Osteoblast (primary cell): ENCODE measurements around the gene IGF1. TPM values are rescaled to one million over a fixed set of nuclear protein-coding genes. Genes with fewer than 3 reads are reported as not detected.

Source experiments
- DNase-seq: peaks from one replicate; pipeline ENCODE4 v3.0.0; 2011; ENCODE audit warnings: low spot score, mixed read lengths; ENCODE audit not compliant: insufficient read length; ENCODE audit errors: missing footprints
- H2AFZ ChIP-seq: 2 replicates; pipeline ENCODE4 v1.6.0; 2011; ENCODE audit warnings: mild to moderate bottlenecking, low read length
- H3K27ac ChIP-seq: 2 replicates; pipeline ENCODE4 v1.5.1; 2011; ENCODE audit warnings: mild to moderate bottlenecking, low read depth, low read length, moderate library complexity
- H3K27me3 ChIP-seq: 2 replicates; pipeline ENCODE4 v1.6.0; 2012; ENCODE audit warnings: mild to moderate bottlenecking, control low read depth, inconsistent platforms, low read length, moderate library complexity; ENCODE audit not compliant: insufficient read depth
- H3K36me3 ChIP-seq: 2 replicates; pipeline ENCODE4 v1.5.1; 2011; ENCODE audit warnings: mild to moderate bottlenecking, low read length, control low read depth, moderate library complexity; ENCODE audit not compliant: insufficient read depth
- H3K4me1 ChIP-seq: 2 replicates; pipeline ENCODE4 v1.5.1; 2011; ENCODE audit warnings: mild to moderate bottlenecking, low read length, control low read depth, moderate library complexity; ENCODE audit not compliant: insufficient read depth
- H3K4me2 ChIP-seq: 2 replicates; pipeline ENCODE4 v1.6.0; 2011; ENCODE audit warnings: mild to moderate bottlenecking, low read length; ENCODE audit not compliant: insufficient read depth
- H3K4me3 ChIP-seq: fragments of 200-600 bp; sonication (generic); 3 replicates; pipeline ENCODE4 v1.5.1; 2012; ENCODE audit warnings: mild to moderate bottlenecking, low read length, inconsistent platforms; ENCODE audit not compliant: insufficient read depth
- H3K79me2 ChIP-seq: 2 replicates; pipeline ENCODE4 v1.6.0; 2012; ENCODE audit warnings: mild to moderate bottlenecking, low read length, control low read depth, inconsistent platforms; ENCODE audit not compliant: insufficient read depth
- H3K9me3 ChIP-seq: 2 replicates; pipeline ENCODE4 v1.5.1; 2011; ENCODE audit warnings: low read depth, low read length, control low read depth
- H4K20me1 ChIP-seq: 2 replicates; pipeline ENCODE4 v1.6.0; 2012; ENCODE audit warnings: mild to moderate bottlenecking, low read length, control low read depth; ENCODE audit not compliant: insufficient read depth
- total RNA-seq: library from RNA; depleted of rRNA; stranded (reverse); fragments of >200 nt; gene quantifications from 2 replicates; pipeline ENCODE4 v1.2.3, GENCODE V29; 2012
- TF ChIP-seq, protein P1 (sequence below): IDR thresholded peaks from 2 replicates; pipeline ENCODE4 v1.5.1; 2011; ENCODE audit warnings: mild to moderate bottlenecking, low read depth, low read length, moderate library complexity; ENCODE audit errors: extremely low read depth

IGF1 gene
- total RNA-seq, 1 donor: 0.72 TPM

DNA sequence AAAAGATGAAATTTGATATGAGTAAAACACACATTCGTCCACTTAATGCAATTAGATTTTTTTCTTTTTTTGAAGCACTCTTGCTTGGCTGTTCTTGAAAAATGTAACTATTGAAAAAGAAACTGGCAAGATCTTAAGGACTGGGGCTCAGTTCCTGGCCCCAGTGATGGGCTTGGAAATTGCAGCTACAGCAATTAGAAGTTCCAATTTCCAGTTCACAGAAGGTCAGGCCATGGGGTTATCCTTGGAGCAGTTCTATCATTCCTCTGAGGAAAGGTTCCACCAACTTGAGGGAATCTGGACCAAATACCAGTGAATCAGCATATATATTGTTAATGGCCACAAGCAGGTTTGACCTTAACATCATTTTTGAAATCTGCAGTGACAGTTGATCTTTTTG is 18.9 kb downstream of the IGF1 start:
- no peaks in the 10 kb centered on the region for H4K20me1 ChIP-seq
- H3K9me3 ChIP-seq: no peaks in the 10 kb centered on the region
- H3K4me2 ChIP-seq: no peak overlapping the region
- no peaks in the 10 kb centered on the region for H3K36me3 ChIP-seq
- H3K4me1 ChIP-seq: peaks cover 24% of the 10 kb centered on the region
- H3K79me2 ChIP-seq: no peaks in the 10 kb centered on the region
- DNase-seq: no peak
- no peak overlapping the region for H2AFZ ChIP-seq
- TF ChIP-seq, protein P1, sequence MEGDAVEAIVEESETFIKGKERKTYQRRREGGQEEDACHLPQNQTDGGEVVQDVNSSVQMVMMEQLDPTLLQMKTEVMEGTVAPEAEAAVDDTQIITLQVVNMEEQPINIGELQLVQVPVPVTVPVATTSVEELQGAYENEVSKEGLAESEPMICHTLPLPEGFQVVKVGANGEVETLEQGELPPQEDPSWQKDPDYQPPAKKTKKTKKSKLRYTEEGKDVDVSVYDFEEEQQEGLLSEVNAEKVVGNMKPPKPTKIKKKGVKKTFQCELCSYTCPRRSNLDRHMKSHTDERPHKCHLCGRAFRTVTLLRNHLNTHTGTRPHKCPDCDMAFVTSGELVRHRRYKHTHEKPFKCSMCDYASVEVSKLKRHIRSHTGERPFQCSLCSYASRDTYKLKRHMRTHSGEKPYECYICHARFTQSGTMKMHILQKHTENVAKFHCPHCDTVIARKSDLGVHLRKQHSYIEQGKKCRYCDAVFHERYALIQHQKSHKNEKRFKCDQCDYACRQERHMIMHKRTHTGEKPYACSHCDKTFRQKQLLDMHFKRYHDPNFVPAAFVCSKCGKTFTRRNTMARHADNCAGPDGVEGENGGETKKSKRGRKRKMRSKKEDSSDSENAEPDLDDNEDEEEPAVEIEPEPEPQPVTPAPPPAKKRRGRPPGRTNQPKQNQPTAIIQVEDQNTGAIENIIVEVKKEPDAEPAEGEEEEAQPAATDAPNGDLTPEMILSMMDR: no peak
- H3K27me3 ChIP-seq: no peaks in the 10 kb centered on the region
- H3K27ac ChIP-seq: peak overlapping the region; percentile 88
- H3K4me3 ChIP-seq: no peak overlapping the region

DNA sequence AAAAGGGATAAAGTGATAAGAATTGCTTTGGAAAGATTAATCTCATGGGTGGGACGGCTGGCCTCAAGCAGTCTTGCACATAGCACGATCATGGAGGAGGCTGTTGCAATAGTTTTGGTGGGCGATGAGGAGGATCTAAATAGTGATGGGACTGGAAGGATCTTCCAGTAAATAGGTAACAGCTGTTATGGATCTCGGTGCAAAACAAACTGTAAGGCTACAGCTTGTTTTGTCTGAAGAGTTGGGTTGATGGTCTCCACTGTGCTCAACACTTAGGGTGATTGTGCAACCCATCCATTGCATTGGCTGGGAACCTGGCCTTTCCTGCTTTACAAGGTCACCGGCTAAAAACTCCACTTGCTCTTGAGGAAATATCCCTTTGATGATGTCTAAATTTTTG is 21.0 kb downstream of the IGF1 start:
- peaks cover 24% of the 10 kb centered on the region for H3K4me1 ChIP-seq
- no peaks in the 10 kb centered on the region for H3K27me3 ChIP-seq
- H3K4me3 ChIP-seq: no peak overlapping the region
- no peak overlapping the region for H3K27ac ChIP-seq
- H3K79me2 ChIP-seq: no peaks in the 10 kb centered on the region
- H3K36me3 ChIP-seq: no peaks in the 10 kb centered on the region
- H3K4me2 ChIP-seq: no peak overlapping the region
- H3K9me3 ChIP-seq: no peaks in the 10 kb centered on the region
- TF ChIP-seq, protein P1: no peak
- H4K20me1 ChIP-seq: no peaks in the 10 kb centered on the region
- no peak overlapping the region for H2AFZ ChIP-seq
- no peak for DNase-seq

DNA sequence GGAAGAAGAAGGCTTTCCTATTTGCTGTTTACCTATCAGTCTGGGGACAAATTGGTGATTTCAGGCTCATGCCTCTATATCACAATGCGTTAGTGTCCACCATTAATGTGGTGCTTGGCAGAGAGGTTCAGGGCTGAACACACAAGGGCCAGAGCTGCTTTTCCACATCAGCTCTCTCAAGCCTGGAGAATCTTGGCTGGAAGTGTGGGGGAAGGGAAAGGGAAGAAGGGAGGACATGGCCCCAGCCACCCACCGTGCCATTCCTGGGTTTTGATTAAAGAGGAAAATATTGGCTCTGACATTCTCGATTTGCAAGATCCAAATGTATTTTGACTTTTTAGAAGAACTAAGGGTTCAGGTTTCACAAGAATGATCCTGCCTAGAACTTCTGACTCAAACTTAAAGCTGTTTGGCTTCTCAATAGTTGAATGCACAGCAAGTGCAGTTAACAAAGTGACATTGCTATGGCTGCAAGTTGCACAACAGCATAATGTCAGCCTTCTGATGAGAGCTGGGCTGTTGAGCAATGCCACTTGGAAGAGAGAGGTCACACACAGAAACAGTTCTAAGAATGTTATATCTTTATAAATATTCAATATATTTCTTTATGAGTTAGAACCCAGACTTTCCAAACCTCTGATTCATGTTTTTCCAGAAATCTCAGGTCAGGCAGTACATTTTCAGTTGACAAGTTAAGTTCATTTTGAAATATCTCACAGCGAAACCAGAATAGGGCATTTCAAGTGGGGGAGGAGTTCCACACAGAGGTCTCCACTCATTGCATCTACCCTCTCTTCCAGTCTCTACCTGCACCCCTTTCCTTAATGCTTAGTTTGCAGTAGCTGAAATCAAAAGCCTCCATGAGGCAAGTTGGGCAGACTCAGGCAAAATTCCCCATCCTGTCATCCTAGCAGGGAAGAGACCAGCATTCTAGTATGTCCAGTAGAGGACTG is 25.3 kb downstream of the IGF1 start:
- TF ChIP-seq, protein P1: no peak
- Histone ChIP-seq H3K4me3 (no peak overlapping the region), H3K36me3 (no peaks in the 10 kb centered on the region), H3K27ac (no peak overlapping the region), H3K4me2 (no peak overlapping the region), H3K79me2 (no peaks in the 10 kb centered on the region), H3K4me1 (no peaks in the 10 kb centered on the region), H3K27me3 (no peaks in the 10 kb centered on the region), H3K9me3 (no peaks in the 10 kb centered on the region), H4K20me1 (no peaks in the 10 kb centered on the region), H2AFZ (no peak overlapping the region)
- DNase-seq: no peak

DNA sequence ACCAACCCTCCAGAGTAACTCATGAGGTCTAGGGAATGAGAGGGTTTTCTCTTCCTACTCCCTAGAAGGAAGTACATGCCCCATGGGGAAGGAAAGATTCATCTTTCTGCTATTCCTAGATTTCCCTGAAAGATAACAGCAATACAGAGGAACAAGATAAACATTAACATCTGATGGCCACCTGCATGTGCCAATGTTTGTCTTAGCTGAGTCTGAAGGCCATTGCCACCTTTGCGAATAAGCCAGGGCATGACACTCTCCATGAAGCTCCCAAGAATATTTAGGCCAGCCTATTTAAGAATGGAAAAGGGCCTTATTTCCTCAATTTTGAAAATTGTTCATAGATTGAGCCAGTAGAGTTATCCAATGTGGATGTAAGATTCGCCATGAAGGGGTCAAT is 26.0 kb downstream of the IGF1 start:
- no peaks in the 10 kb centered on the region for H3K36me3 ChIP-seq
- TF ChIP-seq, protein P1: no peak
- H3K27me3 ChIP-seq: no peaks in the 10 kb centered on the region
- no peaks in the 10 kb centered on the region for H4K20me1 ChIP-seq
- H3K4me1 ChIP-seq: no peaks in the 10 kb centered on the region
- H3K4me3 ChIP-seq: no peak overlapping the region
- no peak overlapping the region for H3K4me2 ChIP-seq
- H3K9me3 ChIP-seq: no peaks in the 10 kb centered on the region
- H3K79me2 ChIP-seq: no peaks in the 10 kb centered on the region
- no peak overlapping the region for H2AFZ ChIP-seq
- H3K27ac ChIP-seq: no peak overlapping the region
- no peak for DNase-seq
